H9 (cell line): ENCODE results near the gene KIF18A. TPM values are rescaled to one million over a fixed set of nuclear protein-coding genes. Genes with fewer than 3 reads are reported as not detected.

Source experiments
- DNase-seq: peaks from one replicate; pipeline ENCODE4 v3.0.0-alpha.2; 2017
- H2AFZ ChIP-seq: one replicate; pipeline ENCODE4 v1.6.1; 2013; ENCODE audit warnings: mild to moderate bottlenecking, low read length, control low read depth, moderate library complexity
- H2AK5ac ChIP-seq: 2 replicates; pipeline ENCODE4 v1.6.1; 2013; ENCODE audit warnings: low read length, control low read depth, mixed read lengths; ENCODE audit not compliant: insufficient read length
- H2BK120ac ChIP-seq: one replicate; pipeline ENCODE4 v1.6.1; 2013; ENCODE audit warnings: low read depth, mild to moderate bottlenecking, low read length, control low read depth, inconsistent platforms; ENCODE audit not compliant: poor library complexity, severe bottlenecking
- H2BK12ac ChIP-seq: 2 replicates; pipeline ENCODE4 v1.6.1; 2013; ENCODE audit warnings: low read length, control low read depth, mixed read lengths, low read depth; ENCODE audit not compliant: insufficient read length
- H2BK15ac ChIP-seq: 2 replicates; pipeline ENCODE4 v1.6.1; 2013; ENCODE audit warnings: low read depth, low read length, control low read depth
- H2BK20ac ChIP-seq: one replicate; pipeline ENCODE4 v1.6.1; 2013; ENCODE audit warnings: low read depth, mild to moderate bottlenecking, low read length, control low read depth, inconsistent platforms; ENCODE audit not compliant: poor library complexity, severe bottlenecking
- H2BK5ac ChIP-seq: 2 replicates; pipeline ENCODE4 v1.6.1; 2013; ENCODE audit warnings: low read length, control low read depth, mixed read lengths; ENCODE audit not compliant: insufficient read length
- H3K14ac ChIP-seq: 2 replicates; pipeline ENCODE4 v1.6.1; 2013; ENCODE audit warnings: low read length, control low read depth; ENCODE audit not compliant: insufficient read depth
- H3K18ac ChIP-seq: 2 replicates; pipeline ENCODE4 v1.6.1; 2013; ENCODE audit warnings: low read depth, mild to moderate bottlenecking, mixed read lengths, low read length, control low read depth; ENCODE audit not compliant: insufficient read length
- H3K23ac ChIP-seq: 2 replicates; pipeline ENCODE4 v1.6.1; 2013; ENCODE audit warnings: low read length, control low read depth, mixed read lengths, low read depth; ENCODE audit not compliant: insufficient read length
- H3K23me2 ChIP-seq: 2 replicates; pipeline ENCODE4 v1.6.1; 2013; ENCODE audit warnings: low read depth, mild to moderate bottlenecking, mixed read lengths, low read length, control low read depth; ENCODE audit not compliant: insufficient read length, poor library complexity, severe bottlenecking
- H3K27ac ChIP-seq: 2 replicates; pipeline ENCODE4 v1.5.1; 2013; ENCODE audit warnings: low read length, control low read depth, mixed read lengths, low read depth; ENCODE audit not compliant: insufficient read length
- H3K27me3 ChIP-seq: 2 replicates; pipeline ENCODE4 v1.6.1; 2013; ENCODE audit warnings: low read length, control low read depth, inconsistent platforms; ENCODE audit not compliant: insufficient read depth
- H3K4ac ChIP-seq: 2 replicates; pipeline ENCODE4 v1.6.1; 2013; ENCODE audit warnings: low read depth, mild to moderate bottlenecking, control low read depth, inconsistent platforms, low read length, moderate library complexity
- H3K4me1 ChIP-seq: 2 replicates; pipeline ENCODE4 v1.6.1; 2013; ENCODE audit warnings: low read length, control low read depth, inconsistent platforms; ENCODE audit not compliant: insufficient read depth
- H3K4me2 ChIP-seq: 2 replicates; pipeline ENCODE4 v1.6.1; 2013; ENCODE audit warnings: low read length, control low read depth, mixed read lengths; ENCODE audit not compliant: insufficient read length, insufficient read depth
- H3K56ac ChIP-seq: 2 replicates; pipeline ENCODE4 v1.6.1; 2013; ENCODE audit warnings: low read depth, mild to moderate bottlenecking, mixed read lengths, low read length, control low read depth; ENCODE audit not compliant: insufficient read length
- H3K79me1 ChIP-seq: 2 replicates; pipeline ENCODE4 v1.6.1; 2013; ENCODE audit warnings: low read depth, mild to moderate bottlenecking, moderate library complexity, low read length, control low read depth, inconsistent platforms; ENCODE audit not compliant: insufficient read depth, poor library complexity, severe bottlenecking
- H3K79me2 ChIP-seq: 2 replicates; pipeline ENCODE4 v1.6.1; 2013; ENCODE audit warnings: low read length, control low read depth, inconsistent platforms; ENCODE audit not compliant: insufficient read depth
- H3K9ac ChIP-seq: 2 replicates; pipeline ENCODE4 v1.6.1; 2013; ENCODE audit warnings: low read length, control low read depth, mixed read lengths; ENCODE audit not compliant: insufficient read length; ENCODE audit errors: extremely low read depth
- H3K9me3 ChIP-seq: one replicate; pipeline ENCODE4 v1.6.1; 2013; ENCODE audit warnings: low read depth, low read length, inconsistent platforms; ENCODE audit not compliant: control insufficient read depth
- H3T11ph ChIP-seq: one replicate; pipeline ENCODE4 v1.6.1; 2013; ENCODE audit warnings: mild to moderate bottlenecking, low read length, control low read depth, inconsistent platforms
- H4K20me1 ChIP-seq: one replicate; pipeline ENCODE4 v1.6.1; 2013; ENCODE audit not compliant: control insufficient read depth, insufficient read length, insufficient read depth
- H4K5ac ChIP-seq: 2 replicates; pipeline ENCODE4 v1.6.1; 2013; ENCODE audit warnings: low read depth, mild to moderate bottlenecking, mixed read lengths, low read length, control low read depth; ENCODE audit not compliant: insufficient read length
- H4K8ac ChIP-seq: replicated peaks from 2 replicates; pipeline ENCODE4 v1.6.1; 2013; ENCODE audit warnings: low read length, control low read depth, mixed read lengths, low read depth; ENCODE audit not compliant: insufficient read length
- H4K91ac ChIP-seq: 2 replicates; pipeline ENCODE4 v1.6.1; 2013; ENCODE audit warnings: low read depth, mild to moderate bottlenecking, moderate library complexity, mixed read lengths, low read length, control low read depth; ENCODE audit not compliant: insufficient read length
- H3K27ac Mint-ChIP-seq, 3 experiments: 2 replicates in 2 of 3; 3 replicates in 1 of 3; pipeline ENCODE4 v1.8.0; 2020 to 2021; ENCODE audit warnings: mixed read lengths in 3 of 3, mild to moderate bottlenecking in 1 of 3, moderate library complexity in 1 of 3
- H3K27me3 Mint-ChIP-seq: 2 replicates; pipeline ENCODE4 v1.8.0; 2021; ENCODE audit warnings: low read depth, mild to moderate bottlenecking, moderate library complexity, mixed read lengths
- H3K36me3 Mint-ChIP-seq, 3 experiments: 2 replicates in 2 of 3; 3 replicates in 1 of 3; pipeline ENCODE4 v1.8.0; 2020 to 2021; ENCODE audit warnings: low read depth in 3 of 3, mixed read lengths in 3 of 3; ENCODE audit not compliant: insufficient read depth in 1 of 3
- H3K4me1 Mint-ChIP-seq, 2 experiments: 2 replicates each; pipeline ENCODE4 v1.8.0; 2020; ENCODE audit warnings: mixed read lengths in 2 of 2
- H3K4me3 Mint-ChIP-seq, 2 experiments: 2 replicates in 1 of 2; 3 replicates in 1 of 2; pipeline ENCODE4 v1.8.0; 2020 to 2021; ENCODE audit warnings: mild to moderate bottlenecking in 2 of 2, mixed read lengths in 2 of 2, moderate library complexity in 1 of 2
- H3K9me3 Mint-ChIP-seq, 2 experiments: 2 replicates in 1 of 2; 3 replicates in 1 of 2; pipeline ENCODE4 v1.8.0; 2020; ENCODE audit warnings: mild to moderate bottlenecking in 2 of 2, mixed read lengths in 2 of 2, moderate library complexity in 1 of 2
- CTCF ChIP-seq: fragments of 200-600 bp; sonication (generic); conservative IDR thresholded peaks from 3 replicates; pipeline ENCODE4 v1.8.0; 2021; ENCODE audit warnings: antibody characterized with exemption, mild to moderate bottlenecking
- total RNA-seq: library from RNA; stranded (reverse); gene quantifications from 2 replicates; pipeline ENCODE4 v1.2.1, GENCODE V29; 2021

Gene KIF18A
- total RNA-seq, 1 experiment from 2014 or later = 25.9 TPM

- Histone ChIP-seq H2BK15ac (no peak overlapping the region), H3K4me2 (no peak overlapping the region), H3K79me2 (no peaks in the 10 kb centered on the region), H4K91ac (no peak overlapping the region), H2BK20ac (no peak overlapping the region), H3T11ph (no peak overlapping the region), H4K5ac (no peak overlapping the region), H3K23me2 (no peaks in the 10 kb centered on the region), H2BK12ac (no peak overlapping the region), H2AK5ac (no peak overlapping the region), H4K8ac (no peak overlapping the region), H3K27ac (no peak overlapping the region), H2BK120ac (no peak overlapping the region), H3K18ac (no peak overlapping the region), H4K20me1 (no peaks in the 10 kb centered on the region), H3K56ac (no peak overlapping the region), H3K4me1 (no peaks in the 10 kb centered on the region), H3K14ac (no peak overlapping the region), H3K27me3 (no peaks in the 10 kb centered on the region), H3K9ac (no peak overlapping the region), H2AFZ (no peak overlapping the region), H3K4ac (no peak overlapping the region), H3K23ac (no peak overlapping the region), H3K9me3 (no peaks in the 10 kb centered on the region), H3K79me1 (peaks cover 3% of the 10 kb centered on the region), H2BK5ac (no peak overlapping the region)
- Mint-ChIP-seq H3K27ac (no peak overlapping the region), H3K4me3 (no peak overlapping the region), H3K27me3 (no peaks in the 10 kb centered on the region), H3K9me3 (no peaks in the 10 kb centered on the region), H3K36me3 (peaks cover 3 to 43% (median 26%) of the 10 kb centered on the region in 3 experiments; a peak in 5 of 7 replicates), H3K4me1 (peaks cover 0 to 2% of the 10 kb centered on the region in 2 experiments; a peak in 1 of 4 replicates)
- no peak for DNase-seq
- TF ChIP-seq CTCF = no peak
These were observed 15.2 kb downstream of the KIF18A start for GRCh38 chr11:28092786-28093185.
